BLaER1 (cell line): Measurements from ENCODE around the gene MAP2K5.

ENCODE experiments used
- H3K27ac ChIP-seq: shearing (Covaris generic); formaldehyde crosslinking; 2 replicates; pipeline ENCODE4 v1.8.1; 2022
- H3K27me3 ChIP-seq: shearing (Covaris generic); formaldehyde crosslinking; 2 replicates; pipeline ENCODE4 v1.8.1; 2022
- H3K36me3 ChIP-seq: shearing (Covaris generic); formaldehyde crosslinking; 2 replicates; pipeline ENCODE4 v1.8.1; 2022
- H3K4me1 ChIP-seq: shearing (Covaris generic); formaldehyde crosslinking; 2 replicates; pipeline ENCODE4 v1.8.1; 2022
- H3K4me2 ChIP-seq: shearing (Covaris generic); formaldehyde crosslinking; 2 replicates; pipeline ENCODE4 v1.8.1; 2022
- H3K4me3 ChIP-seq: shearing (Covaris generic); formaldehyde crosslinking; 2 replicates; pipeline ENCODE4 v1.8.1; 2022
- H3K9ac ChIP-seq: shearing (Covaris generic); formaldehyde crosslinking; 2 replicates; pipeline ENCODE4 v1.8.1; 2022
- H3K9me3 ChIP-seq: shearing (Covaris generic); formaldehyde crosslinking; 2 replicates; pipeline ENCODE4 v1.8.1; 2022
- H4K20me1 ChIP-seq: shearing (Covaris generic); formaldehyde crosslinking; 2 replicates; pipeline ENCODE4 v1.8.1; 2022
- Cebpa-rat ChIP-seq: shearing (Covaris generic); IDR thresholded peaks from 2 replicates; pipeline ENCODE4 v1.8.1; 2022

MAP2K5 gene

DNA sequence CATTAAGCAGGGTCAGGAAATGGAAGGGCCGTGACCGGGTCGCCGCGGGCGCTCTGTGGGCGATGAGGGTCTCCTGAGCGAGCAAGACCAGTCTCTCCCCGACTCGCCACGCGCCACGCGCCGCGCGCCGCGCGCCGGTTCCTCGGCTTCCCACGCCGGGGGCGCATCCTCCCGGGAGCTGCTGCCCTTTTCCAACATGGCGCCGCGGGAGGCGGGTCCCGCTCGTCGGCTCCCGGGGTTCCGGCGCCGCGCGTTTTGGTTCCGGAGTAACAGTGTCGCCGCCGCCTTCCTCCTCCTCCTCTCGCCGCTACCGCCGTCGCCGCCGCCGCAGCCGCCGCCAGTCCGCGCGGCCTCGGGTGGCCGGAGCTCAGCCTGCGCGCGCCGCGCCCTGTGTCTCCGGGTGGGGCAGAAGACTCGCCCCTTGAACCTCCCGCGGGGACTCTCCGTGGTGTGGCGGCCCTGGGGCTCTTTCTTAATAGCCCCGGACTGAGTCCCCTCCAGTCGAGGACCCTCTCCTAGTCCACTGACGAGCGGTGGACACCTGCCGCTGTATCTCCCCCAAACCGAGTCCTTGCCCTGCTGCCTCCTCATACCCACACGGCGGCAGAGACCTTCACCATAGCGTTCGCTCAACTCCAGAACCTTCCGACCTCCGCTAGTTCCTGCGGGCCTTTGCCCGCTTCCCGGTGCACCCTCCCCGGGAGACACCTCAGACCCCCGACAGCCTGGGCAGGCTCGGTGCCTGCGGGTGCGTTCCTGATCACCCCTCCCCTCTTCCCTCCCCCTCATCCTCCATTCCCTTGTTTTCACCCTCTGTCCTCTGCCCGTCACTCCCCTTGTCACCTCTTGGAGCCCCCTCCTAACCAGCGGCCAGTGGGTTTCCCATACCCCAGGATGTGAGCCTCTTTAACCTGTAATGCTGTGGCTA, at the start of gene MAP2K5:
Gene MAP2K5, plus strand, starts transcription at position 284 of the 928 bp plus-strand sequence. Its CDS starts 633 bp downstream, at position 917.
- Histone ChIP-seq H3K4me2 (peak within 1 kb of the TSS; percentile 87), H3K9me3 (no peaks in the 10 kb centered on the region), H3K27ac (peak within 1 kb of the TSS; percentile 88), H3K27me3 (no peaks in the 10 kb centered on the region), H3K36me3 (peaks cover 25% of the 10 kb centered on the region), H4K20me1 (no peaks in the 10 kb centered on the region), H3K4me3 (peak within 1 kb of the TSS; percentile 81), H3K4me1 (peaks cover 40% of the 10 kb centered on the region), H3K9ac (peak within 1 kb of the TSS; percentile 89)
- no peak for TF ChIP-seq Cebpa-rat

GRCh38 chr15:67495585-67495984, 46.9 kb upstream of the MAP2K5 start:
- Histone ChIP-seq H3K9me3 (no peaks in the 10 kb centered on the region), H3K4me1 (no peaks in the 10 kb centered on the region), H4K20me1 (no peaks in the 10 kb centered on the region), H3K9ac (no peak overlapping the region), H3K4me2 (no peak overlapping the region), H3K36me3 (no peaks in the 10 kb centered on the region), H3K27ac (no peak overlapping the region), H3K27me3 (no peaks in the 10 kb centered on the region), H3K4me3 (no peak overlapping the region)
- no peak for TF ChIP-seq Cebpa-rat

GRCh38 chr15:67501177-67501835, 41.2 kb upstream of the MAP2K5 start:
- Histone ChIP-seq H3K27ac (no peak overlapping the region), H3K4me3 (no peak overlapping the region), H3K9ac (no peak overlapping the region), H3K36me3 (no peaks in the 10 kb centered on the region), H3K4me1 (peaks cover 5% of the 10 kb centered on the region; the same call in 1 of the 2 replicates), H3K9me3 (no peaks in the 10 kb centered on the region), H3K4me2 (no peak overlapping the region), H4K20me1 (no peaks in the 10 kb centered on the region), H3K27me3 (no peaks in the 10 kb centered on the region)
- TF ChIP-seq Cebpa-rat = no peak

GRCh38 chr15:67501836-67502461, 40.6 kb upstream of the MAP2K5 start:
- Histone ChIP-seq H3K27me3 (no peaks in the 10 kb centered on the region), H3K9ac (no peak overlapping the region), H3K4me1 (peaks cover 11% of the 10 kb centered on the region; the same call in 1 of the 2 replicates), H3K36me3 (no peaks in the 10 kb centered on the region), H4K20me1 (no peaks in the 10 kb centered on the region), H3K27ac (no peak overlapping the region), H3K9me3 (no peaks in the 10 kb centered on the region), H3K4me3 (no peak overlapping the region), H3K4me2 (no peak overlapping the region)
- TF ChIP-seq Cebpa-rat = no peak

DNA sequence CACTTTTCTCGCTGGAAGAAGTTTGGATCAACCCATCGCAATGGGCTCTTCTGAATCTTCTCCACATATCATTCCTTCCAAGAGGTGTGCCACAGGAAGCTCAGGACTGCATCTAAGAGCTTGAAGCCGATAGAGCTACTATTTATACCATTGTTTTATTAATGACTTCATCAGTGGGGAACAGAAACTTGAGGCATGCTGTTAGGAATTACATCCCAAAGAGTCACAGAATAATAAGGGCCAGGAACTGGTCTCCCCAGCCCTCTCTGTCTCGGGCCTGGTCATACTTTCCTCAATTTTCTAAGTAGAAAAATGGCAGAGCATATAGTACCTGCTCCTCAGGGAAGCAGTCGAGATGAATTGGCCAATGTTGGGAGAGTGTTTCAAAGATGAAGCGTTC, 38.4 kb upstream of the MAP2K5 start:
- Histone ChIP-seq H3K4me2 (no peak overlapping the region), H3K4me1 (peaks cover 14% of the 10 kb centered on the region; the same call in 1 of the 2 replicates), H3K36me3 (0 out of 2 replicates have a peak, but pooled peaks cover 4% of the 10 kb centered on the region), H3K4me3 (no peak overlapping the region), H3K27ac (no peak overlapping the region), H3K9ac (no peak overlapping the region), H4K20me1 (no peaks in the 10 kb centered on the region), H3K9me3 (no peaks in the 10 kb centered on the region), H3K27me3 (no peaks in the 10 kb centered on the region)
- TF ChIP-seq Cebpa-rat = no peak

GRCh38 chr15:67504796-67505195, 37.7 kb upstream of the MAP2K5 start:
- TF ChIP-seq Cebpa-rat = no peak
- Histone ChIP-seq H3K4me2 (no peak overlapping the region), H3K27ac (no peak overlapping the region)

DNA sequence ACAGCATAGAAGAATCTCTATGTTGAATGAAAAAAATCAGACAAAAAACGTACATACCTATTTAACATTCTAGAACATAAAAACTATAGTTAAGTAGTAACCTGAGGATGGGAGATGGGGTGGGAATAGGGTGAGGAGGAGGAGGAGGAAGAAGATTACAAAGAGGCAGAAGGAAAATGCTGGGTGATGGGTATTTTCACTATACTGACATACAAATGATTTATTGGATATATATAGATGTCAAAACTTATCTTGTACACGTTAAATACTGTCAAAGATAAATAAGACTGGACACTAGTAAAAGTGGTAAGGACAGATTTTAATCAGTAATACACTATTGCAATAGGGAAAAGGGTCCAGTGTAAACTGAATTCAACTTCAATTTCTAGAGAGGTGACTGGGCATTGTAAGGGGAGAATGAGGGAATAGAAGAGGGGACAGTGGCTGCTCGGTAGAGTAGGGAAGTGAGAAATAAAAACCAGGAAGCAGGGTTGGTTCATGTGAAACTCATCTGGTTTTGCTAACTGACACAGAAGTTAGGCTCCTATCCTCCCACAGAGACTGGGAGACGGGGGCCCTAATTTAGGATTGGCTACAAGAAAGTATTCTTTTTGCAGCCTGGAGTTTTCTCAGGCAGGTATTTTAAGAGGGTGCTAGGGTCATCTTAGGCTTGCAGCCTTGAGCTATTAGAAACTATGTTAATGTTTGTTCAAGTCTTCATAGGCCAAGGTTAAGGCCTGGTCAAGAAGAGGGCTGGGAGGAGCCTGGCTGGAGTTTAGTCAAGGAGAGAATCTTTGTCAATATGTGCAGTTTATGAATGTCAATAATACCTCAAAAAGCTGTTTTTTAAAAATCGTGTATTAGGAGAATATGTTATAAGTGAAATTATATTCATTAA, 36.6 kb upstream of the MAP2K5 start:
- Histone ChIP-seq H3K4me1 (peaks cover 14% of the 10 kb centered on the region; the same call in 1 of the 2 replicates), H3K27ac (no peak overlapping the region), H4K20me1 (no peaks in the 10 kb centered on the region), H3K4me3 (no peak overlapping the region), H3K9me3 (no peaks in the 10 kb centered on the region), H3K27me3 (no peaks in the 10 kb centered on the region), H3K4me2 (peak overlapping the region; percentile 14; the same call in 1 of the 2 replicates), H3K36me3 (0 out of 2 replicates have a peak, but pooled peaks cover 12% of the 10 kb centered on the region), H3K9ac (no peak overlapping the region)
- no peak for TF ChIP-seq Cebpa-rat

More at GRCh38 chr15:67504796-67505195, 37.7 kb upstream of the MAP2K5 start:
- Histone ChIP-seq H3K4me3 (no peak overlapping the region), H3K9me3 (no peaks in the 10 kb centered on the region), H3K36me3 (0 out of 2 replicates have a peak, but pooled peaks cover 6% of the 10 kb centered on the region), H3K9ac (no peak overlapping the region), H3K27me3 (no peaks in the 10 kb centered on the region), H4K20me1 (no peaks in the 10 kb centered on the region), H3K4me1 (peaks cover 14% of the 10 kb centered on the region; the same call in 1 of the 2 replicates)

- no peaks in the 10 kb centered on the region for H3K9me3 ChIP-seq
- no peak for TF ChIP-seq Cebpa-rat
- no peak overlapping the region; the same call in 1 of the 2 replicates for H3K4me2 ChIP-seq
- no peak overlapping the region for H3K9ac ChIP-seq
- peaks cover 19% of the 10 kb centered on the region; the same call in 1 of the 2 replicates for H3K36me3 ChIP-seq
- peaks cover 14% of the 10 kb centered on the region; the same call in 1 of the 2 replicates for H3K4me1 ChIP-seq
- H3K27me3 ChIP-seq = no peaks in the 10 kb centered on the region
- no peaks in the 10 kb centered on the region for H4K20me1 ChIP-seq
- H3K4me3 ChIP-seq = no peak overlapping the region
- no peak overlapping the region for H3K27ac ChIP-seq
Measured at GRCh38 chr15:67506775-67507747, 35.4 kb upstream of the MAP2K5 start.
